ENCODE results near the gene GAS7.

DNA sequence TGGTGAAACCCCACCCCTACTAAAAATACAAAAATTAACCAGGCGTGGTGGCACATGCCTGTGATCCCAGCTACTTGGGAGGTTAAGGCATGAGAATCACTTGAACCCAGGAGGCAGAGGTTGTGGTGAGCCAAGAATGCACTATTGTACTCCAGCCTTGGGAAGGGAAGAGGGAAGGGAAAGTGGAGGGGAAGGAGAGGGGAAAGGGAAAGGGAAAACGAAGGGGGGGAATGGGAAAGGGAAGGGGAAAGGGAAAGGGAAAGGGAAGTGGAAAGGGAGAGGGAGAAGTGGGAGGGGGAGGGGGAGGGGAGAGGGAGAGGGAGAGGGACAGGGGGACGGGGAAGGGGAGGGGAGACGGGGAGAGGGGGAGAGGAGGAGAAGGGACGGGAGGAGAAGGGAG is 122.5 kb downstream of the GAS7 start:
- no peak for TF ChIP-seq CTCF (IDR thresholded peaks at IDR 0.05)
- TF ChIP-seq EZH2 (IDR thresholded peaks at IDR 0.05; ENCODE audit: borderline replicate concordance, insufficient read depth, low read depth, low read length, poor library complexity, severe bottlenecking) = no peak

All from B cell (primary cell).